Raji (cell line): Measurements from ENCODE around the gene SAMD10.

Experiments used
- POLR2A ChIP-seq: IDR thresholded peaks from 2 replicates; pipeline ENCODE4 v1.6.1; 2011; ENCODE audit warnings: low read depth, low read length, control low read depth; ENCODE audit not compliant: insufficient read depth

SAMD10 gene

GRCh38 chr20:63952769-63953168, 26.7 kb downstream of the SAMD10 start:
- TF ChIP-seq POLR2A, result no peak

- no peak for TF ChIP-seq POLR2A
These were observed 27.3 kb downstream of the SAMD10 start for GRCh38 chr20:63952210-63952535.

DNA sequence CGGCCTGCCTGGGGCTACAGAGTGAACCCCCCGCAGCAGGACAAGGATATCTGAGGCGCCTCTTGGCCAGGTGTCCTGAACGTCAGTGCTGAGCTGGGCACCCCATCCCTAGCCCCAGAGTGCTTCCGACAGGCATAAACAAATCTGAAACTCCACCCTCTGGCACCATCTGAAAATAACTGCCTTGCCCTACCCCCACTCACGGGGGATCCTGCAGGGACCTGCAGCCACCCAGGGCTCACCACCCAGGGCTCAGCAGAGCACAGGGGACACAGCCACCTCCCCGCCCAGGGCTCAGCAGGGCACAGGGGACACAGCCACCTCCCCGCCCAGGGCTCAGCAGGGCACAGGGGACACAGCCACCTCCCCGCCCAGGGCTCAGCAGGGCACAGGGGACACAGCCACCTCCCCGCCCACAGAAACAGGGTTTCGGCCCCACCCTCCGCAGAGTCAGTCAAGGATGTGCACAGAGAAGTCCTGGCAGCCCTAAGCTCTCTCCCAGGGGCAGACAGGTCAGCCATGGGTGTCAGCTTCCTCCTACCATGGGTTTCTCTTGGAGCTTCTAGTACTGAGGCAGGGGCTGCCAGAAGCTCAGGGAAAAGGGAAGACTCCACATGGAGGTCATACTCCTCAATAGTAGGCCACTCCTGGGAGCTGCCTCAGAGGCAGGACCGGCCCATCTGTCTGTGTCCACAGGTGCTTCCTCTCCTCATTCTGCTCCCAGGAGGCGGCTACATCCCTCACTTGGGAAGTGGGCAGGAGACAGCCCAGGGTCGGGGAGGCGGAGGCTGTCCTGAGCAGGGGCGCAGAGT, 27.8 kb downstream of the SAMD10 start:
- TF ChIP-seq POLR2A, result no peak

DNA sequence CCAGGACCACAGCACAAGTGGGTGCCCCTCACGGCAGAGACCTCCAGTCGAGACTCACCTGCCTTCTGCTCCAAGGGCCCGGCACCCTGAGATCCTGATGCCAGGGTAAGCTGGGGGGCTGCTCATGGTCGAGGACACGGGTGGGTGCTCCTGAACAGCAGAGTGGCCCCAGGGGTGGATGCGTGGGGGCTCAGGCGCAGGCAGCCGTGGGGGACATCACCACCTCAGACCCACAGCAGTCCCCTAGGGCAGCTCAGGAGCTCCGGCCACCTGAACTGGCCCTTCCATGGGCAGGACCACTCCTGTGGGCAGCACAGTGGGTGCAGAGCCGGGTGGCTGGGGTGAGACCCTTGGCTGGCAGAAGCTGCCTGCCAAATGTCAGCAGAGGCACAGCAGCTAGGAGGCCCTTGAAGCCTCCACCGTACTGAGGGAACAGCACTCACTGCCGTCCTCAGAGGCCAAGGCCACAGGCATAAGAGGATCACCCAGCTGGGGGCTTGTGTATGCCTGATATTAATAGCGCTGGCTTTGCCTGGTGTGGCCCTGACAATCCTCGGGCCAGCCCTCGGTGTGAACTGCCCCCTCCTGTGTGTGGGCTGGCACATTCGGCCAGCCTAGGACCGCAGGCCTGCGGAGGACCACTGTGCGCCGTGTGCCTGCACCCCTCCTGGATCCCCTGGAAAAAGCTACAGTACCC, 28.6 kb downstream of the SAMD10 start:
- TF ChIP-seq POLR2A, result no peak

DNA sequence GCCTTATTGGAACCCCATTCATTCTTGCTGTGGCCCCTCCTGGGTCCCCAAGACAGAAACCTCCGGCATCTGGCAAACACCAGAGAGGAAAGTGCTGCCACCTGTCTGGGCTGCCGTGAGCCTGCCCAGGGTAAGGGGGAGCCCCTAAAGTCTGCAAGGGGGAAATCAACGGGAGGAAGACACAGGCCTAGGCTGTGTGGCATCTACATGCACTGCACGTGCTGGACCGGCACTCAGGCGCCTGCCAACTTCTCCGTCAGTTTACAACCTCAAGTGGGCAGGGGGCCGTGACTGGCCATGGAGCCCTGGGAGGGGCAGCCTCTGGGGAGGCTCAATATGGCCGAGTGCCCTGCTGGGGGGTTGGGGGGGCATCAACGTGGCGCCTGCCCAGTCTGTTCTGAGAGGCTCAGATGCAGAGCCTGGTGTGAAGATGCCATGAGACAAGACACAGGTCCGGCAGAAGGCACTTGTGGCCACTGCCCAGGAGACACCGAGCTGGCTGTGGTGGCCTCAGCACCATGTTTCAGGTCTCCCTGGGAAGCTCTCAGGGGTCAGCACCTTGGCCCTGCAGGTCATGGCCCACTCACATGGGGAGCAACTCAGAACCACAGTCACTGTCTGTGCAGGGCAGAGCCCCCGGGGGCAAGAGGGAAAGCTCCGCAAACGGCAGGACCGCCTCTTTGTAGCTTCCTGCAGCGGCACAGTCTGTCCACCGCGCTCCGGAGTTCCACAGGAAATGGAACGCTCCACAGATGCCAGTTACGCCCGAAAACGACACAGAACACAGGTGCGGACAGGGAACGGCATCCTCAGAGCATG, 31.6 kb downstream of the SAMD10 start:
- TF ChIP-seq POLR2A, result no peak

- no peak for TF ChIP-seq POLR2A
These were observed 32.3 kb downstream of the SAMD10 start for GRCh38 chr20:63946986-63947637.

DNA sequence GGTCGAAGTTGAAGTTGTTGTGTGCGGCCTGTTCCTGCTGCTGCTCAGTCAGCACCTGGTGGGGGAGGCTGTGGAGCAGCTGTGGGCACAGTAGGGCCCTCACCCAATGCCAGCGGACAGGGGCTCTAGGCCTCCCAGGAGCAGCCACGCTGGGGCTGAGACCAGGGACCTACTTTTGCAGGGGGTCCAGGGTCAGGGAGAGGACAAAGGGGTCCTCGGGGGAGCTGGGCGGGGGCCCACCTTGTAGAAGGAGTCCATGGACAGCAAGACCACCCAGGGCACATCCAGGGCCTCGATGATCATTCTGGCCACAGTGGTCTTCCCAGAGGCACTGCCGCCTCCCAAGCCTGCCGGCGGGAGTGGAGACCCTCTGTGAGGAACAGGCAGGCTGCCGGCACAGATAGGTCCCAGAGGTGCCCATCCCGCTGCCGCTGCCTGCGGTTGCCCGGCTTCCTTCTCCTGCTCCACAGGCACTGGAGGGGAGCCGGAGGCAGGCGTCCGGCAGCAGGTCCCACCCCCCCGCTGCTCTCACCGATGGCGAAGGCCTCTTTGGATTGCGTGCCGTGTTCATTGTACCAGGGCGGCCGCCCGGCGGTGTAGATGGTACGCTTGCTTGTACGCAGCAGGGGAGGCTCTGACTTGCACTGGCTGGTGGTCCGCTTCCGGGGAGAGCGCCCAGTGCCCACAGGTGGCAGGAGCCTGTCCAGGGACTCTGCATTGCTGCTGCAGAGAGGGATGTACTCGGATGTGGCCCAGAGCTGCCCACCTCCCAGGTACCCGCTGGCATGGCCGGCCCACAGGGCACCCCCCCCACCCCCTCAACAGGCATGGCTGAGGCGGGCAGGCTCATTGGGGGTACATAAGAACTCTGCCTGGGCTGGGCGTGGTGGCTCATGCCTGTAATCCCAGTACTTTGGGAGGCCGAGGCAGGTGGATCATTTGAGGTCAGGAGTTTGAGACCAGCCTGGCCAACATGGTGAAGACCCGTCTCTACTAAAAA, 33.2 kb downstream of the SAMD10 start:
- TF ChIP-seq POLR2A, result no peak

- TF ChIP-seq POLR2A, result no peak
These were observed 34.3 kb downstream of the SAMD10 start for GRCh38 chr20:63945031-63945658.

GRCh38 chr20:63944078-63944941, 35.1 kb downstream of the SAMD10 start:
- TF ChIP-seq POLR2A, result no peak

DNA sequence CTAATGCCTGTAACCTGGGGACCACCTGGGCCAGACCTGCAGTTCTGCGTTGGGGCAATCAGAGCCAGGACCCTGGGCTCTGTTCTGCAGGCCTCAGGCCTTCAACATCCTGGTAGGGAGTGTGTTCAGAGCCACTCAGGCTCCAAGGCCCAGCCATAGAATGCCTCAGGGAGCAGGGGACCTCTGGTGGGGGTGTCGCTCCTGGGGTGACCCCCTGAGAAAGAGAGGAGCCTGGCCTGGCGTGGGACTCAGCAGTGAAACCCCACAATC, 35.7 kb downstream of the SAMD10 start:
- TF ChIP-seq POLR2A, result no peak

GRCh38 chr20:63942969-63943807, 36.3 kb downstream of the SAMD10 start:
- TF ChIP-seq POLR2A, result no peak
